Lower leg skin (tissue), 4 donors: ENCODE measurements around the gene DEXI. TPM values are rescaled to one million over a fixed set of nuclear protein-coding genes. Genes with fewer than 3 reads are reported as not detected.

Source experiments
- DNase-seq, 2 donors: peaks; one replicate each; pipeline ENCODE4 v3.0.0-alpha.2; 2019; ENCODE audit warnings: low spot score in 2 of 2
- H3K4me3 ChIP-seq: fragments of 200-600 bp; sonication (generic); 2 replicates; pipeline ENCODE4 v1.5.1; 2017; ENCODE audit warnings: mild to moderate bottlenecking, low read depth; ENCODE audit not compliant: poor library complexity, severe bottlenecking
- CTCF ChIP-seq, 3 donors: fragments of 450-650 bp; IDR thresholded peaks; one replicate each; pipeline ENCODE4 v1.5.1; 2016; ENCODE audit warnings: antibody characterized with exemption in 3 of 3, mild to moderate bottlenecking in 3 of 3, moderate library complexity in 2 of 3
- POLR2A ChIP-seq, 2 donors: fragments of 450-650 bp; IDR thresholded peaks; one replicate each; pipeline ENCODE4 v1.6.1; 2016 to 2017; ENCODE audit warnings: antibody characterized with exemption in 2 of 2, mild to moderate bottlenecking in 1 of 2, moderate library complexity in 1 of 2
- WGBS, 2 donors: methylation state at CpG; one replicate each; pipeline ENCODE4 v1.1.5; 2018; 5-methylcytosine and 5-hydroxymethylcytosine counted together
- intact Hi-C: fragments of 100-400 bp; cut with DNase I; formaldehyde crosslinking; loops from one replicate; pipeline ENCODE4 v1.15.0; 2023; ENCODE audit warnings: low total_unique reads
- total RNA-seq, 4 donors: library from RNA; depleted of rRNA; stranded (reverse); fragments of >200 nt; gene quantifications; one replicate each; pipeline ENCODE4 v1.1.0, GENCODE V29; 2016

Gene DEXI
- total RNA-seq, 4 donors from 2014 or later, result 38.1 to 63.6 (median 58.9) TPM

- no peak for DNase-seq
- no peak overlapping the region for H3K4me3 ChIP-seq
- intact Hi-C loops, result no loop called here
- no peak for TF ChIP-seq POLR2A (IDR thresholded peaks at IDR 0.05)
- peak in 1 of 3 donors; percentile 13 for TF ChIP-seq CTCF (IDR thresholded peaks at IDR 0.05)
Measured at GRCh38 chr16:10911267-10911666, 31.0 kb downstream of the DEXI start.

- TF ChIP-seq CTCF (IDR thresholded peaks at IDR 0.05) (no peak), POLR2A (IDR thresholded peaks at IDR 0.05) (no peak)
- intact Hi-C loops, result no loop called here
- no peak for DNase-seq
- H3K4me3 ChIP-seq, result no peak overlapping the region
- WGBS, 2 donors, result 85 to 90% methylated on average over 21 of the region's 21 CpGs
Measured at GRCh38 chr16:10907757-10908045, 34.6 kb downstream of the DEXI start.

DNA sequence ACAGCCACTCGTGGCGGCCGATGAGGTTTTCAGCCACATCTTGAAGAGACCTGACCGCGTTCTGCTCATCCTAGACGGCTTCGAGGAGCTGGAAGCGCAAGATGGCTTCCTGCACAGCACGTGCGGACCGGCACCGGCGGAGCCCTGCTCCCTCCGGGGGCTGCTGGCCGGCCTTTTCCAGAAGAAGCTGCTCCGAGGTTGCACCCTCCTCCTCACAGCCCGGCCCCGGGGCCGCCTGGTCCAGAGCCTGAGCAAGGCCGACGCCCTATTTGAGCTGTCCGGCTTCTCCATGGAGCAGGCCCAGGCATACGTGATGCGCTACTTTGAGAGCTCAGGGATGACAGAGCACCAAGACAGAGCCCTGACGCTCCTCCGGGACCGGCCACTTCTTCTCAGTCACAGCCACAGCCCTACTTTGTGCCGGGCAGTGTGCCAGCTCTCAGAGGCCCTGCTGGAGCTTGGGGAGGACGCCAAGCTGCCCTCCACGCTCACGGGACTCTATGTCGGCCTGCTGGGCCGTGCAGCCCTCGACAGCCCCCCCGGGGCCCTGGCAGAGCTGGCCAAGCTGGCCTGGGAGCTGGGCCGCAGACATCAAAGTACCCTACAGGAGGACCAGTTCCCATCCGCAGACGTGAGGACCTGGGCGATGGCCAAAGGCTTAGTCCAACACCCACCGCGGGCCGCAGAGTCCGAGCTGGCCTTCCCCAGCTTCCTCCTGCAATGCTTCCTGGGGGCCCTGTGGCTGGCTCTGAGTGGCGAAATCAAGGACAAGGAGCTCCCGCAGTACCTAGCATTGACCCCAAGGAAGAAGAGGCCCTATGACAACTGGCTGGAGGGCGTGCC lies 35.1 kb downstream of the DEXI start:
- TF ChIP-seq POLR2A (IDR thresholded peaks at IDR 0.05) (no peak), CTCF (IDR thresholded peaks at IDR 0.05) (no peak)
- intact Hi-C loops, result no loop called here
- H3K4me3 ChIP-seq, result no peak overlapping the region
- DNase-seq, result no peak
- 83% methylated on average over 46 of the region's 46 CpGs for WGBS, 2 donors

DNA sequence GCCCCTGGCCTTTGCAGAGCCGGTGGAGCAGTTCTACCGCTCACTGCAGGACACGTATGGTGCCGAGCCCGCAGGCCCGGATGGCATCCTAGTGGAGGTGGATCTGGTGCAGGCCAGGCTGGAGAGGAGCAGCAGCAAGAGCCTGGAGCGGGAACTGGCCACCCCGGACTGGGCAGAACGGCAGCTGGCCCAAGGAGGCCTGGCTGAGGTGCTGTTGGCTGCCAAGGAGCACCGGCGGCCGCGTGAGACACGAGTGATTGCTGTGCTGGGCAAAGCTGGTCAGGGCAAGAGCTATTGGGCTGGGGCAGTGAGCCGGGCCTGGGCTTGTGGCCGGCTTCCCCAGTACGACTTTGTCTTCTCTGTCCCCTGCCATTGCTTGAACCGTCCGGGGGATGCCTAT lies 35.8 kb downstream of the DEXI start:
- 88 to 93% methylated on average over 18 to 19 of the region's 19 CpGs for WGBS, 2 donors
- TF ChIP-seq POLR2A (IDR thresholded peaks at IDR 0.05) (no peak), CTCF (IDR thresholded peaks at IDR 0.05) (no peak)
- intact Hi-C loops, result no loop called here
- DNase-seq, result no peak
- no peak overlapping the region for H3K4me3 ChIP-seq

- intact Hi-C loops, result no loop called here
- no peak for DNase-seq
- 100% methylated on average over 1 of the region's 1 CpG for WGBS, 2 donors
- H3K4me3 ChIP-seq, result no peak overlapping the region
- no peak for TF ChIP-seq POLR2A (IDR thresholded peaks at IDR 0.05)
- TF ChIP-seq CTCF (IDR thresholded peaks at IDR 0.05), result no peak
Measured at GRCh38 chr16:10902999-10903398, 39.3 kb downstream of the DEXI start.

GRCh38 chr16:10897134-10897533 lies 45.1 kb downstream of the DEXI start:
- intact Hi-C loops, result no loop called here
- TF ChIP-seq POLR2A (IDR thresholded peaks at IDR 0.05) (no peak), CTCF (IDR thresholded peaks at IDR 0.05) (no peak)
- no peak overlapping the region for H3K4me3 ChIP-seq
- no peak for DNase-seq
- WGBS, 2 donors, result 64 to 77% methylated on average over 5 of the region's 5 CpGs
